ENCODE data around the gene MSI2.

The MSI2 gene

GRCh38 chr17:57678393-57678792 lies 422.1 kb downstream of the MSI2 start:
- DNase-seq, result no peak

GRCh38 chr17:57679356-57679755 lies 423.0 kb downstream of the MSI2 start:
- DNase-seq, result no peak

- no peak for DNase-seq
Observed at GRCh38 chr17:57679906-57680695, 423.8 kb downstream of the MSI2 start.

GRCh38 chr17:57682701-57683100 lies 426.4 kb downstream of the MSI2 start:
- no peak for DNase-seq

GRCh38 chr17:57684711-57685498 lies 428.6 kb downstream of the MSI2 start:
- DNase-seq, result no peak

GRCh38 chr17:57685499-57686132 lies 429.3 kb downstream of the MSI2 start:
- DNase-seq, result no peak

- DNase-seq, result no peak
Observed at GRCh38 chr17:57687642-57688041, 431.3 kb downstream of the MSI2 start.

GRCh38 chr17:57689254-57689653 lies 432.9 kb downstream of the MSI2 start:
- DNase-seq, result no peak

GRCh38 chr17:57691939-57692338 lies 435.6 kb downstream of the MSI2 start:
- DNase-seq, result no peak

- DNase-seq, result no peak
Observed at GRCh38 chr17:57692770-57693169, 436.4 kb downstream of the MSI2 start.

GRCh38 chr17:57694051-57694450 lies 437.7 kb downstream of the MSI2 start:
- DNase-seq, result no peak

GRCh38 chr17:57696050-57696449 lies 439.7 kb downstream of the MSI2 start:
- DNase-seq, result no peak

- DNase-seq, result no peak
Observed at GRCh38 chr17:57697197-57697596, 440.9 kb downstream of the MSI2 start.

GRCh38 chr17:57697891-57698711 lies 441.8 kb downstream of the MSI2 start:
- no peak for DNase-seq

GRCh38 chr17:57699751-57700219 lies 443.5 kb downstream of the MSI2 start:
- DNase-seq, result no peak

- no peak for DNase-seq
Observed at GRCh38 chr17:57701124-57701523, 444.8 kb downstream of the MSI2 start.

GRCh38 chr17:57703273-57703672 lies 446.9 kb downstream of the MSI2 start:
- no peak for DNase-seq

- DNase-seq, result no peak
Observed at GRCh38 chr17:57704448-57704847, 448.1 kb downstream of the MSI2 start.

GRCh38 chr17:57705921-57706695 lies 449.8 kb downstream of the MSI2 start:
- DNase-seq, result no peak

GRCh38 chr17:57706761-57707160 lies 450.4 kb downstream of the MSI2 start:
- no peak for DNase-seq

GRCh38 chr17:57707892-57708291 lies 451.6 kb downstream of the MSI2 start:
- no peak for DNase-seq

- DNase-seq, result no peak
Observed at GRCh38 chr17:57708410-57708809, 452.1 kb downstream of the MSI2 start.
